IMR-90 (cell line): ENCODE data around the gene KRTAP20-3. TPM values are rescaled to one million over a fixed set of nuclear protein-coding genes. Genes with fewer than 3 reads are reported as not detected.

Source experiments
- ATAC-seq: fragments of 200-7000 bp; cut with Tn5 transposase; 2 replicates; pipeline ENCODE4 v1.9.1; 2020; ENCODE audit warnings: low read depth, mild to moderate bottlenecking, moderate library complexity
- BruUV-seq: library from RNA; stranded (reverse); fragments of 400-500 nt; replicated peaks from 2 replicates; lab custom pipeline; 2021; lab: Mats Ljungman, UMichigan
- CTCF ChIA-PET: fragments of 300-600 bp; formaldehyde crosslinking; extraction: SDS; loops from one replicate; lab custom pipeline; 2021; ENCODE audit warnings: antibody characterized with exemption; lab: Yijun Ruan, JAX
- POLR2A ChIA-PET: fragments of 300-600 bp; sonication (Branson Sonifier 250); formaldehyde crosslinking; loops from one replicate; lab custom pipeline; 2022; ENCODE audit warnings: antibody characterized with exemption; ENCODE audit not compliant: unreplicated experiment; lab: Charles Lee
- DNase-seq: peaks from one replicate; pipeline ENCODE4 v3.0.0; 2013
- H2AFZ ChIP-seq: replicated peaks from 2 replicates; pipeline ENCODE3; 2013; ENCODE audit warnings: low read length, mild to moderate bottlenecking; ENCODE audit not compliant: poor library complexity
- H2AK5ac ChIP-seq: 2 replicates; pipeline ENCODE4 v1.6.1; 2013; ENCODE audit warnings: low read depth, low read length, inconsistent platforms
- H2AK9ac ChIP-seq: replicated peaks from 2 replicates; pipeline ENCODE3; 2013; ENCODE audit warnings: mild to moderate bottlenecking, low read depth, low read length, moderate library complexity; ENCODE audit not compliant: poor library complexity
- H2BK120ac ChIP-seq: 2 replicates; pipeline ENCODE4 v1.6.1; 2013; ENCODE audit warnings: low read depth, low read length, inconsistent platforms
- H2BK15ac ChIP-seq: 3 replicates; pipeline ENCODE4 v1.6.1; 2013; ENCODE audit warnings: low read depth, low read length, inconsistent platforms
- H2BK20ac ChIP-seq: 2 replicates; pipeline ENCODE4 v1.6.1; 2013; ENCODE audit warnings: low read depth, mild to moderate bottlenecking, inconsistent platforms, low read length, moderate library complexity
- H2BK5ac ChIP-seq: 2 replicates; pipeline ENCODE4 v1.6.1; 2013; ENCODE audit warnings: mild to moderate bottlenecking, low read depth, low read length, inconsistent platforms; ENCODE audit not compliant: poor library complexity, severe bottlenecking
- H3K14ac ChIP-seq: replicated peaks from 2 replicates; pipeline ENCODE4 v1.6.1; 2013; ENCODE audit warnings: low read depth, low read length, inconsistent platforms
- H3K18ac ChIP-seq: 2 replicates; pipeline ENCODE4 v1.6.1; 2013; ENCODE audit warnings: low read depth, low read length, control low read depth
- H3K23ac ChIP-seq: 2 replicates; pipeline ENCODE4 v1.6.1; 2013; ENCODE audit warnings: low read depth, low read length, inconsistent platforms
- H3K27ac ChIP-seq: 2 replicates; pipeline ENCODE4 v1.5.1; 2013; ENCODE audit warnings: mild to moderate bottlenecking, control low read depth, low read length; ENCODE audit not compliant: insufficient read depth
- H3K27me3 ChIP-seq: 2 replicates; pipeline ENCODE4 v1.6.1; 2013; ENCODE audit warnings: low read length; ENCODE audit not compliant: control insufficient read depth, insufficient read depth
- H3K36me3 ChIP-seq: 2 replicates; pipeline ENCODE4 v1.6.1; 2013; ENCODE audit warnings: low read length, mixed read lengths; ENCODE audit not compliant: control insufficient read depth, insufficient read depth
- H3K4ac ChIP-seq: 2 replicates; pipeline ENCODE4 v1.6.1; 2013; ENCODE audit warnings: low read depth, low read length, inconsistent platforms
- H3K4me1 ChIP-seq: 2 replicates; pipeline ENCODE4 v1.6.1; 2013; ENCODE audit warnings: low read length, mixed read lengths; ENCODE audit not compliant: control insufficient read depth, insufficient read depth
- H3K4me2 ChIP-seq: 2 replicates; pipeline ENCODE4 v1.6.1; 2013; ENCODE audit warnings: low read depth, mild to moderate bottlenecking, control low read depth, low read length, moderate library complexity
- H3K4me3 ChIP-seq: 2 replicates; pipeline ENCODE4 v1.5.1; 2013; ENCODE audit warnings: low read depth, mild to moderate bottlenecking, control low read depth, low read length, moderate library complexity; ENCODE audit not compliant: insufficient read depth
- H3K56ac ChIP-seq: 2 replicates; pipeline ENCODE4 v1.6.1; 2013; ENCODE audit warnings: low read length, inconsistent platforms; ENCODE audit not compliant: insufficient read depth; ENCODE audit errors: extremely low read depth
- H3K79me1 ChIP-seq, 2 experiments: 2 replicates each; pipeline ENCODE4 v1.6.1; 2013; ENCODE audit warnings: low read length in 2 of 2, inconsistent platforms in 1 of 2, low read depth in 1 of 2
- H3K9ac ChIP-seq: 2 replicates; pipeline ENCODE4 v1.6.1; 2013; ENCODE audit warnings: low read depth, low read length, control low read depth
- H3K9me1 ChIP-seq: 2 replicates; pipeline ENCODE4 v1.6.1; 2013; ENCODE audit warnings: low read length, inconsistent platforms; ENCODE audit not compliant: insufficient read depth
- H3K9me3 ChIP-seq: 2 replicates; pipeline ENCODE4 v1.6.1; 2013; ENCODE audit warnings: low read length; ENCODE audit not compliant: control insufficient read depth, insufficient read depth
- H4K20me1 ChIP-seq: 2 replicates; pipeline ENCODE4 v1.6.1; 2013; ENCODE audit warnings: low read length, inconsistent platforms; ENCODE audit not compliant: insufficient read depth
- H4K5ac ChIP-seq: 2 replicates; pipeline ENCODE4 v1.6.1; 2013; ENCODE audit warnings: mild to moderate bottlenecking, low read depth, low read length, control low read depth
- H4K8ac ChIP-seq, 2 experiments: 2 replicates each; pipeline ENCODE4 v1.6.1; 2013; ENCODE audit warnings: low read depth in 2 of 2, low read length in 2 of 2, control low read depth in 1 of 2, inconsistent platforms in 1 of 2
- H4K91ac ChIP-seq: 2 replicates; pipeline ENCODE4 v1.6.1; 2013; ENCODE audit warnings: low read depth, low read length, inconsistent platforms; ENCODE audit not compliant: insufficient read depth
- BHLHE40 ChIP-seq: fragments of 150-350 bp; IDR thresholded peaks from 2 replicates; pipeline ENCODE4 v1.6.1; 2016; ENCODE audit warnings: mild to moderate bottlenecking, low read depth, low read length
- CEBPB ChIP-seq: IDR thresholded peaks from 2 replicates; pipeline ENCODE4 v1.6.1; 2012; ENCODE audit warnings: low read depth, low read length, improper control_type of control experiment
- CHD1 ChIP-seq: IDR thresholded peaks from 2 replicates; pipeline ENCODE4 v1.6.1; 2012; ENCODE audit warnings: low read depth, low read length, improper control_type of control experiment
- FOS ChIP-seq: fragments of 150-350 bp; IDR thresholded peaks from 2 replicates; pipeline ENCODE4 v1.6.1; 2016; ENCODE audit warnings: low read depth, low read length
- MAFK ChIP-seq: IDR thresholded peaks from 2 replicates; pipeline ENCODE4 v1.6.1; 2012; ENCODE audit warnings: low read depth, low read length, improper control_type of control experiment
- MAZ ChIP-seq: IDR thresholded peaks from 2 replicates; pipeline ENCODE4 v1.6.1; 2012; ENCODE audit warnings: low read depth, mild to moderate bottlenecking, low read length, improper control_type of control experiment, moderate library complexity, borderline replicate concordance
- MXI1 ChIP-seq: IDR thresholded peaks from 2 replicates; pipeline ENCODE4 v1.6.1; 2012; ENCODE audit warnings: low read depth, mild to moderate bottlenecking, low read length, moderate library complexity, borderline replicate concordance
- NFE2L2 ChIP-seq: fragments of 150-350 bp; IDR thresholded peaks from 2 replicates; pipeline ENCODE4 v1.6.1; 2016; ENCODE audit warnings: low read depth, mild to moderate bottlenecking, low read length
- POLR2A ChIP-seq: IDR thresholded peaks from 2 replicates; pipeline ENCODE4 v1.6.1; 2012; ENCODE audit warnings: mild to moderate bottlenecking, low read depth, low read length
- RAD21 ChIP-seq: IDR thresholded peaks from 2 replicates; pipeline ENCODE4 v1.6.1; 2012; ENCODE audit warnings: low read length, improper control_type of control experiment
- RCOR1 ChIP-seq: IDR thresholded peaks from 2 replicates; pipeline ENCODE4 v1.6.1; 2012; ENCODE audit warnings: mild to moderate bottlenecking, low read length, improper control_type of control experiment; ENCODE audit not compliant: insufficient replicate concordance
- RFX5 ChIP-seq: IDR thresholded peaks from 2 replicates; pipeline ENCODE4 v1.8.0; 2012; ENCODE audit warnings: low read depth, mild to moderate bottlenecking, low read length, moderate library complexity
- SMC3 ChIP-seq: fragments of 150-350 bp; IDR thresholded peaks from 2 replicates; pipeline ENCODE4 v1.6.1; 2016; ENCODE audit warnings: low read depth, mild to moderate bottlenecking, antibody characterized with exemption, low read length, moderate library complexity
- WGBS, 2 experiments: methylation state at CpG; one replicate each; pipeline versions ENCODE4 v1.1.5 to v1.1.7; 2013; ENCODE audit warnings: missing lambda C conversion rate in 2 of 2; ENCODE audit not compliant: insufficient read length in 1 of 2; ENCODE audit errors: extremely low coverage in 2 of 2; 5-methylcytosine and 5-hydroxymethylcytosine counted together
- dilution Hi-C: fragments of 300-500 bp; cut with HindIII; formaldehyde crosslinking; loops from one replicate; pipeline ENCODE4 v1.14.3; 2018; ENCODE audit warnings: low sequenced_read_pairs; ENCODE audit not compliant: unreplicated experiment
- in situ Hi-C: fragments of 300-500 bp; cut with MboI; formaldehyde crosslinking; loops from 3 replicates; pipeline ENCODE4 v1.14.3; 2019; ENCODE audit warnings: low sequenced_read_pairs, inconsistent platforms, mixed read lengths
- intact Hi-C: fragments of 100-400 bp; cut with micrococcal nuclease; formaldehyde crosslinking; loops from 2 replicates; pipeline ENCODE4 v1.10.0; 2022
- polyA plus RNA-seq, 3 experiments: library from polyadenylated mRNA; depleted of rRNA; stranded (reverse); fragments of >200 nt; gene quantifications; 2 replicates each; pipeline ENCODE4 v1.2.3, GENCODE V29; 2012; ENCODE audit warnings: low replicate concordance in 1 of 3
- total RNA-seq: library from RNA; depleted of rRNA; stranded (reverse); fragments of >200 nt; gene quantifications from 2 replicates; pipeline ENCODE4 v1.2.3, GENCODE V29; 2012
- TF ChIP-seq, protein P1 (sequence below): conservative IDR thresholded peaks from 2 replicates; pipeline ENCODE4 v1.5.1; 2012; ENCODE audit warnings: mild to moderate bottlenecking, low read depth, low read length, improper control_type of control experiment
- TF ChIP-seq, protein P2 (sequence below): fragments of 150-350 bp; IDR thresholded peaks from 2 replicates; pipeline ENCODE4 v1.6.1; 2017; ENCODE audit warnings: mild to moderate bottlenecking, antibody characterized with exemption, low read length, low read depth
- TF ChIP-seq, protein P3 (sequence below): fragments of 150-350 bp; IDR thresholded peaks from 2 replicates; pipeline ENCODE4 v1.6.1; 2016; ENCODE audit warnings: low read depth, mild to moderate bottlenecking, low read length, moderate library complexity, borderline replicate concordance

KRTAP20-3 gene
- total and polyA plus RNA-seq, 2 of the 4 experiments (the other 2 are of a cell fraction) = not detected

DNA sequence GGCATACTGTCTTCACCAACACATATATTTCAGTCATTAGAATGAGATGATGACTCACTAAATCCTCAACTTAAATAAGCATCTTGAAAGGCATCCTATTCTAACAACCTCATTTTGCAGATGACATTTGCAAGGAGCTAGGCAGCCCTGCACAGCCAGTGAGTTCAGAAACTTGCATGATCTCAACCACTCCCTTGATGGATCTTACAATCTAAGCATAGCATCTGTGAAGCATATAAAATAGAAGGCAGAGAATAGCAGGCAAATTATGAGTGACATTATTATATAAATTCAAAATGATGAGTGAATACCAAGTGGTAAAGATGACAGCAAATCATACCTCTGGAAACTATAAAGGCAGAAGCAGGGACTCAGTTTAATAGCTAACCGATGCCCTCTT, 31.6 kb downstream of the KRTAP20-3 start:
- ChIA-PET POLR2A (no interaction called here), CTCF (no interaction called here)
- Histone ChIP-seq H3K9me3 (peaks cover 12% of the 10 kb centered on the region), H2BK20ac (no peak overlapping the region), H3K4me3 (no peak overlapping the region), H2BK120ac (no peak overlapping the region), H3K27ac (no peak overlapping the region), H3K9ac (no peak overlapping the region), H2AFZ (no peak overlapping the region), H3K9me1 (no peaks in the 10 kb centered on the region), H4K91ac (no peak overlapping the region), H3K14ac (no peak overlapping the region), H2AK9ac (no peak overlapping the region), H3K79me1 (no peaks in the 10 kb centered on the region), H2BK15ac (no peak overlapping the region), H2AK5ac (no peak overlapping the region), H4K5ac (no peak overlapping the region), H2BK5ac (no peak overlapping the region), H3K18ac (no peak overlapping the region), H3K4ac (no peak overlapping the region), H4K20me1 (no peaks in the 10 kb centered on the region), H3K4me2 (no peak overlapping the region), H4K8ac (no peak overlapping the region), H3K27me3 (no peaks in the 10 kb centered on the region), H3K23ac (no peak overlapping the region), H3K4me1 (no peaks in the 10 kb centered on the region), H3K56ac (no peak overlapping the region), H3K36me3 (no peaks in the 10 kb centered on the region)
- intact Hi-C loops (no loop called here), in situ Hi-C loops (no loop called here), dilution Hi-C loops (no loop called here)
- WGBS, 2 experiments = no CpG with 5 or more reads among the region's 1 CpG
- TF ChIP-seq, protein P1, sequence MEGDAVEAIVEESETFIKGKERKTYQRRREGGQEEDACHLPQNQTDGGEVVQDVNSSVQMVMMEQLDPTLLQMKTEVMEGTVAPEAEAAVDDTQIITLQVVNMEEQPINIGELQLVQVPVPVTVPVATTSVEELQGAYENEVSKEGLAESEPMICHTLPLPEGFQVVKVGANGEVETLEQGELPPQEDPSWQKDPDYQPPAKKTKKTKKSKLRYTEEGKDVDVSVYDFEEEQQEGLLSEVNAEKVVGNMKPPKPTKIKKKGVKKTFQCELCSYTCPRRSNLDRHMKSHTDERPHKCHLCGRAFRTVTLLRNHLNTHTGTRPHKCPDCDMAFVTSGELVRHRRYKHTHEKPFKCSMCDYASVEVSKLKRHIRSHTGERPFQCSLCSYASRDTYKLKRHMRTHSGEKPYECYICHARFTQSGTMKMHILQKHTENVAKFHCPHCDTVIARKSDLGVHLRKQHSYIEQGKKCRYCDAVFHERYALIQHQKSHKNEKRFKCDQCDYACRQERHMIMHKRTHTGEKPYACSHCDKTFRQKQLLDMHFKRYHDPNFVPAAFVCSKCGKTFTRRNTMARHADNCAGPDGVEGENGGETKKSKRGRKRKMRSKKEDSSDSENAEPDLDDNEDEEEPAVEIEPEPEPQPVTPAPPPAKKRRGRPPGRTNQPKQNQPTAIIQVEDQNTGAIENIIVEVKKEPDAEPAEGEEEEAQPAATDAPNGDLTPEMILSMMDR = no peak
- TF ChIP-seq MAZ (no peak), RCOR1 (no peak), RAD21 (no peak), MAFK (no peak), SMC3 (no peak), POLR2A (no peak), FOS (no peak), CHD1 (no peak), RFX5 (no peak), NFE2L2 (no peak), MXI1 (no peak), BHLHE40 (no peak), CEBPB (no peak)
- TF ChIP-seq, protein P2, sequence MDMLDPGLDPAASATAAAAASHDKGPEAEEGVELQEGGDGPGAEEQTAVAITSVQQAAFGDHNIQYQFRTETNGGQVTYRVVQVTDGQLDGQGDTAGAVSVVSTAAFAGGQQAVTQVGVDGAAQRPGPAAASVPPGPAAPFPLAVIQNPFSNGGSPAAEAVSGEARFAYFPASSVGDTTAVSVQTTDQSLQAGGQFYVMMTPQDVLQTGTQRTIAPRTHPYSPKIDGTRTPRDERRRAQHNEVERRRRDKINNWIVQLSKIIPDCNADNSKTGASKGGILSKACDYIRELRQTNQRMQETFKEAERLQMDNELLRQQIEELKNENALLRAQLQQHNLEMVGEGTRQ = no peak
- TF ChIP-seq, protein P3, sequence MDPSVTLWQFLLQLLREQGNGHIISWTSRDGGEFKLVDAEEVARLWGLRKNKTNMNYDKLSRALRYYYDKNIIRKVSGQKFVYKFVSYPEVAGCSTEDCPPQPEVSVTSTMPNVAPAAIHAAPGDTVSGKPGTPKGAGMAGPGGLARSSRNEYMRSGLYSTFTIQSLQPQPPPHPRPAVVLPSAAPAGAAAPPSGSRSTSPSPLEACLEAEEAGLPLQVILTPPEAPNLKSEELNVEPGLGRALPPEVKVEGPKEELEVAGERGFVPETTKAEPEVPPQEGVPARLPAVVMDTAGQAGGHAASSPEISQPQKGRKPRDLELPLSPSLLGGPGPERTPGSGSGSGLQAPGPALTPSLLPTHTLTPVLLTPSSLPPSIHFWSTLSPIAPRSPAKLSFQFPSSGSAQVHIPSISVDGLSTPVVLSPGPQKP = no peak
- no TSS peak for BruUV-seq
- ATAC-seq (no peak), DNase-seq (no peak)
